ENCODE measurements around the gene REEP5. TPM values are rescaled to one million over a fixed set of nuclear protein-coding genes. Genes with fewer than 3 reads are reported as not detected.

REEP5 gene
- total and polyA plus RNA-seq, 5 donors: 91.8 to 119 (median 110) TPM

- H3K27me3 ChIP-seq (ENCODE audit: control insufficient read depth, insufficient read depth): no peaks in the 10 kb centered on the region
- DNase-seq (peak; percentile 75 to 89 (median 84)), ATAC-seq (peak; percentile 87 to 91)
- no peak overlapping the region for H3K4me3 ChIP-seq (ENCODE audit: low read length)
- no peaks in the 10 kb centered on the region for H3K9me3 ChIP-seq (ENCODE audit: control insufficient read depth, low read length)
- peak overlapping the region; percentile 17 for H3K27ac ChIP-seq (ENCODE audit: low read length)
- no peaks in the 10 kb centered on the region for H3K4me1 ChIP-seq (ENCODE audit: control insufficient read depth, insufficient read depth, low read length)
- intact Hi-C loops (cut with DNase I): no loop called here
- WGBS: 37% methylated on average over 5 of the region's 5 CpGs
Observed at GRCh38 chr5:112958093-112959088, 36.4 kb upstream of the REEP5 start.

GRCh38 chr5:112957036-112957808 lies 35.2 kb upstream of the REEP5 start:
- Histone ChIP-seq H3K4me3 (ENCODE audit: low read length) (no peak overlapping the region), H3K4me1 (ENCODE audit: control insufficient read depth, insufficient read depth, low read length) (no peaks in the 10 kb centered on the region), H3K27ac (ENCODE audit: low read length) (no peak overlapping the region), H3K27me3 (ENCODE audit: control insufficient read depth, insufficient read depth) (no peaks in the 10 kb centered on the region), H3K9me3 (ENCODE audit: control insufficient read depth, low read length) (no peaks in the 10 kb centered on the region)
- WGBS: 74% methylated on average over 2 of the region's 2 CpGs
- intact Hi-C loops (cut with DNase I): no loop called here
- no peak for ATAC-seq
- DNase-seq: no peak

DNA sequence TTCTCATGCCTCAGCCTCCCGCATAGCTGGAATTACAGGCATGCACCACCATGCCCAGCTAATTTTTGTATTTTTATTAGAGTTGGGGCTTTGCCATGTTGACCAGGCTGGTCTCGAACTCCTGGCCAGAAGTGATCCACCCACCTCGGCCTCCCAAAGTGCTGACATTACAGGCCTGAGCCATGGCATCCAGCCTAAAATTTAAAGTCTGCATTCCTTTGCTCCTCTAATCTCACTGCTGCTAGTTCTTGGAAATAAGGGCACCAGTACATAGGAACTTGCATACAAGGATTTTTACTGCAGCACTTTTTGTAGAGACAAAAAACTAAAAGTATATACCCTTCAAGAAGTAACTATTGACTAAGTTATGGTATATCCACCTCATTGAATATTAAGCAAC lies 34.6 kb upstream of the REEP5 start:
- ATAC-seq: no peak
- Histone ChIP-seq H3K4me3 (ENCODE audit: low read length) (no peak overlapping the region), H3K27ac (ENCODE audit: low read length) (no peak overlapping the region), H3K27me3 (ENCODE audit: control insufficient read depth, insufficient read depth) (no peaks in the 10 kb centered on the region), H3K4me1 (ENCODE audit: control insufficient read depth, insufficient read depth, low read length) (no peaks in the 10 kb centered on the region), H3K9me3 (ENCODE audit: control insufficient read depth, low read length) (no peaks in the 10 kb centered on the region)
- intact Hi-C loops (cut with DNase I): no loop called here
- WGBS: 62% methylated on average over 3 of the region's 3 CpGs
- DNase-seq: no peak

- no peak for ATAC-seq
- intact Hi-C loops (cut with DNase I): no loop called here
- H3K4me3 ChIP-seq (ENCODE audit: low read length): no peak overlapping the region
- H3K4me1 ChIP-seq (ENCODE audit: control insufficient read depth, insufficient read depth, low read length): no peaks in the 10 kb centered on the region
- no peaks in the 10 kb centered on the region for H3K9me3 ChIP-seq (ENCODE audit: control insufficient read depth, low read length)
- DNase-seq: no peak
- H3K27me3 ChIP-seq (ENCODE audit: control insufficient read depth, insufficient read depth): no peaks in the 10 kb centered on the region
- H3K27ac ChIP-seq (ENCODE audit: low read length): no peak overlapping the region
- 92% methylated on average over 12 of the region's 12 CpGs for WGBS
Observed at GRCh38 chr5:112951124-112951702, 29.2 kb upstream of the REEP5 start.

DNA sequence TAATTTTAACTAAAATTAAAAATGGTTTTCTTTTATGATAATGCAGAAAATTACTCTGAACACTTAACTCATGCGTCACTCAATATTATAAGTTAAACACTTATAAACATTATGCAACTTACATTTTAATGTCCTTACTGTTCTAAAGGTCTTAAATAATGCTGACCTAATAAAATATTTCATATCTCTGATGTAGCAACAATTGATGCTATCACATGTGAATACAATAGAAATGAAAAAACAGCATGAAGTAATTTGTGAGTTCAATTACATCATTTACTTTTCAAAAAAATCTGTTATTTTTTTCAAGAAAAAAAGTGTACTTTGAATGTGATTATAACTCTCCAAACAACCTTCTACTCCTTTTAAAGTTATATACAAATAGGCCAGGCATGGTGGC lies 26.4 kb upstream of the REEP5 start:
- WGBS: 94% methylated on average over 1 of the region's 1 CpG
- intact Hi-C loops (cut with DNase I): no loop called here
- H3K9me3 ChIP-seq (ENCODE audit: control insufficient read depth, low read length): no peaks in the 10 kb centered on the region
- no peak overlapping the region for H3K4me3 ChIP-seq (ENCODE audit: low read length)
- ATAC-seq (no peak), DNase-seq (no peak)
- H3K27ac ChIP-seq (ENCODE audit: low read length): no peak overlapping the region
- no peaks in the 10 kb centered on the region for H3K27me3 ChIP-seq (ENCODE audit: control insufficient read depth, insufficient read depth)
- no peaks in the 10 kb centered on the region for H3K4me1 ChIP-seq (ENCODE audit: control insufficient read depth, insufficient read depth, low read length)

DNA sequence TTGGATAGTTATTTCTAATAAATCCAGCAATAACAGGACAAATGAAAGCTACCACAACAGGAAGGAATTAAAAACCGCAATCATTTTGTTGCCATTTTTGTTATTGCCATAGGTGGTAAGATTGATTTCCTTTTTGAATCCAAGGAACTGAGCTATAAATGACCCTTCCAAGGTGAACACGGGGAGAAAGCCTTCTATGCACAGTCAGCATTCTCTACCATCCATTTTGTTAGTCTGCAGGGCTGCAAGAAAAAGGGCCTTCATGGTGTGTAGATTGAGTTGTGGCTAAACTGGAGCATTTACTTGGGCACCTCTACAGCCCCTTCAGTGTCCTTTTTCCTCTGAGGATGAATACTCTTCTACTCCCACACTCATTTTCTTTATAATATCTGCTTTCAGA lies 18.6 kb upstream of the REEP5 start:
- no peak for ATAC-seq
- Histone ChIP-seq H3K9me3 (ENCODE audit: control insufficient read depth, low read length) (no peaks in the 10 kb centered on the region), H3K4me3 (ENCODE audit: low read length) (no peak overlapping the region), H3K27ac (ENCODE audit: low read length) (no peak overlapping the region), H3K27me3 (ENCODE audit: control insufficient read depth, insufficient read depth) (no peaks in the 10 kb centered on the region), H3K4me1 (ENCODE audit: control insufficient read depth, insufficient read depth, low read length) (no peaks in the 10 kb centered on the region)
- DNase-seq: no peak
- intact Hi-C loops (cut with DNase I): no loop called here
- WGBS: 68% methylated on average over 2 of the region's 2 CpGs

DNA sequence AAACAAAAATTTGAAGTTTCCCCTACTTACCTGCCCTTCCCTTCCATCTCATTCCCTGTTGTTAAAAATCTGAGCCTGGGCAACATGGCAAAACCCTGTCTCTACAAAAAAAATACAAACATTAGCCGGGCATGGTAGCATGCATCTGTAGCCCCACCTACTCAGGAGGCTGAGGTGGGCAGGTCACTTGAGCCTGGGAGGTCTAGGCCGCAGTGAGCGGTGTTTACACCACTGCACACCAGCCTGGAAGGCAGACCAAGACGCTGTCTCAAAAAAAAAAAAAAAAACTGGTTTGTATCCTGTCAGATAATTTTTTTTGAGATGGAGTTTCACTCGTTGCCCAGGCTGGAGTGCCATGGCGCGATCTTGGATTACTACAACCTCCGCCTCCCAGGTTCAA lies 16.3 kb upstream of the REEP5 start:
- WGBS: 86% methylated on average over 8 of the region's 8 CpGs
- intact Hi-C loops (cut with DNase I): no loop called here
- no peak overlapping the region for H3K4me3 ChIP-seq (ENCODE audit: low read length)
- ATAC-seq: no peak
- no peaks in the 10 kb centered on the region for H3K27me3 ChIP-seq (ENCODE audit: control insufficient read depth, insufficient read depth)
- H3K9me3 ChIP-seq (ENCODE audit: control insufficient read depth, low read length): no peaks in the 10 kb centered on the region
- DNase-seq: no peak
- no peak overlapping the region for H3K27ac ChIP-seq (ENCODE audit: low read length)
- no peaks in the 10 kb centered on the region for H3K4me1 ChIP-seq (ENCODE audit: control insufficient read depth, insufficient read depth, low read length)

- Histone ChIP-seq H3K27me3 (ENCODE audit: control insufficient read depth, insufficient read depth) (no peaks in the 10 kb centered on the region), H3K4me1 (ENCODE audit: control insufficient read depth, insufficient read depth, low read length) (no peaks in the 10 kb centered on the region), H3K27ac (ENCODE audit: low read length) (no peak overlapping the region), H3K4me3 (ENCODE audit: low read length) (no peak overlapping the region), H3K9me3 (ENCODE audit: control insufficient read depth, low read length) (no peaks in the 10 kb centered on the region)
- DNase-seq: no peak
- 97% methylated on average over 5 of the region's 5 CpGs for WGBS
- no peak for ATAC-seq
- intact Hi-C loops (cut with DNase I): no loop called here
Observed at GRCh38 chr5:112935675-112936074, 13.6 kb upstream of the REEP5 start.

DNA sequence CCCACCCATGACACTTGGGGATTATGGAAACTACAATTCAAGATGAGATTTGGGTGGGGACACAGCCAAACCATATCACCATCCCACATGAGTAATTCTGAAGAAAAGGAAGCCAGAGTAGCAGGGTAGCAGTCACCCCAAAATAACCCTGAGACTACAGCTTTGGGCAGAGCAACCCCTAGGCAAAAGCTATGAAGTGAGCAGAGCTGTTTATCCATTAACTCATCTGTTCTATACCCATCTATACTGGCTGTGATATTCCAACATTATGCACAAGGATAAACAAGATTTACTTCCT lies 12.3 kb upstream of the REEP5 start:
- H3K4me1 ChIP-seq (ENCODE audit: control insufficient read depth, insufficient read depth, low read length): no peaks in the 10 kb centered on the region
- DNase-seq (no peak), ATAC-seq (no peak)
- no peaks in the 10 kb centered on the region for H3K9me3 ChIP-seq (ENCODE audit: control insufficient read depth, low read length)
- H3K4me3 ChIP-seq (ENCODE audit: low read length): no peak overlapping the region
- no peaks in the 10 kb centered on the region for H3K27me3 ChIP-seq (ENCODE audit: control insufficient read depth, insufficient read depth)
- intact Hi-C loops (cut with DNase I): no loop called here
- H3K27ac ChIP-seq (ENCODE audit: low read length): no peak overlapping the region

DNA sequence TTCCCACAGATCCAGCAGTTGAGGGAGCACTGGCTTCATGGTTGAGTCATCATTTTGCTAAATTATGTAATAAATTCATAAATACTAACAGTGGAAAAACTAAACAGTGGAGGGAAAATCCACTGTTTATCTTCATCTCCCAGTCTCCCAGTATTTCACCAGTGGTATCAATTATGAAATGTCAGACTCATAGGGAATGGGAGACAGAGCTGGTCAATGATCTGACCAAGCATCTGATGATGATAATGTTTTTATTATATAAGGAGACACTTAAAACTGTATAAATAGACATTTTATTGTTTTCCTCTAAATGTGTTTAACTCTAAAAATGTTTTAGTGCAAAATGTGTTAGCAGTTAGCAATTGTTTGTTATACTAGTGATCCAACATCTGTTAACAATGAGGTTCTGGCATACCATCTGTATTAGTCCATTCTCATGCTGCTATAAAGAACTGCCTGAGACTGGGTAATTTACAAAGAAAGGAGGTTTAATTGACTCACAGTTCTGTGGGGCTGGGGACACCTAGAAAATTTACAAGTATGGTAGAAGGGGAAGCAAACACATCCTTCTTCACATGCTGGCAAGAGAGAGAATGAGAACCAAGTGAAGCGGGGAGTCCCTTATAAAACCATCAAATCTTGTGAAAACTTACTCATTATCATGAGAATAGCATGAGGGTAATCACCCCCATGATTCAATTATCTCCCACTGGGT lies 11.8 kb upstream of the REEP5 start:
- no peak for ATAC-seq
- Histone ChIP-seq H3K27me3 (ENCODE audit: control insufficient read depth, insufficient read depth) (no peaks in the 10 kb centered on the region), H3K9me3 (ENCODE audit: control insufficient read depth, low read length) (no peaks in the 10 kb centered on the region), H3K27ac (ENCODE audit: low read length) (no peak overlapping the region), H3K4me3 (ENCODE audit: low read length) (no peak overlapping the region), H3K4me1 (ENCODE audit: control insufficient read depth, insufficient read depth, low read length) (no peaks in the 10 kb centered on the region)
- intact Hi-C loops (cut with DNase I): no loop called here
- WGBS: 94% methylated on average over 1 of the region's 1 CpG
- no peak for DNase-seq

- Histone ChIP-seq H3K9me3 (ENCODE audit: control insufficient read depth, low read length) (no peaks in the 10 kb centered on the region), H3K27me3 (ENCODE audit: control insufficient read depth, insufficient read depth) (no peaks in the 10 kb centered on the region), H3K4me1 (ENCODE audit: control insufficient read depth, insufficient read depth, low read length) (no peaks in the 10 kb centered on the region), H3K4me3 (ENCODE audit: low read length) (no peak overlapping the region), H3K27ac (ENCODE audit: low read length) (no peak overlapping the region)
- DNase-seq (no peak), ATAC-seq (no peak)
- 86% methylated on average over 1 of the region's 1 CpG for WGBS
- intact Hi-C loops (cut with DNase I): no loop called here
Observed at GRCh38 chr5:112933105-112933504, 11.1 kb upstream of the REEP5 start.
